Sigmoid colon (tissue), 4 donors: ENCODE data around the gene CA12.

Experiments
- CTCF ChIP-seq, 4 experiments: fragments of 450-650 bp in 3 of 4; fragments of 200-600 bp in 1 of 4; IDR thresholded peaks; one replicate each; pipeline ENCODE4 v1.5.1; 2016 to 2019; ENCODE audit warnings: antibody characterized with exemption in 4 of 4, mild to moderate bottlenecking in 3 of 4, moderate library complexity in 2 of 4
- EP300 ChIP-seq, 4 donors: sonication (generic); formaldehyde crosslinking; IDR thresholded peaks; one replicate each; pipeline ENCODE4 v1.6.1; 2017; ENCODE audit warnings: antibody characterized with exemption in 4 of 4
- POLR2A ChIP-seq, 2 donors: fragments of 450-650 bp; IDR thresholded peaks; one replicate each; pipeline ENCODE4 v1.6.1; 2016; ENCODE audit warnings: antibody characterized with exemption in 2 of 2, mild to moderate bottlenecking in 2 of 2, moderate library complexity in 2 of 2

GRCh38 chr15:63327648-63328421 lies 53.8 kb downstream of the CA12 start:
- TF ChIP-seq EP300 (IDR thresholded peaks at IDR 0.05) (no peak), CTCF (IDR thresholded peaks at IDR 0.05) (no peak), POLR2A (IDR thresholded peaks at IDR 0.05) (no peak)
